GM12891 (cell line): ENCODE results near the gene INPP5D.

Experiments used
- PAX5 ChIP-seq: IDR thresholded peaks from 2 replicates; pipeline ENCODE4 v1.6.1; 2011; ENCODE audit warnings: low read length, moderate library complexity, mild to moderate bottlenecking; ENCODE audit not compliant: insufficient read depth, severe bottlenecking
- POLR2A ChIP-seq: IDR thresholded peaks from 2 replicates; pipeline ENCODE4 v1.6.1; 2011; ENCODE audit warnings: low read depth, low read length, control low read depth
- POLR2AphosphoS5 ChIP-seq: IDR thresholded peaks from 2 replicates; pipeline ENCODE4 v1.6.1; 2011; ENCODE audit warnings: low read depth, low read length, control low read depth
- POU2F2 ChIP-seq: IDR thresholded peaks from 2 replicates; pipeline ENCODE4 v1.6.1; 2011; ENCODE audit warnings: low read depth, mild to moderate bottlenecking, control low read depth, low read length, moderate library complexity
- SPI1 ChIP-seq: IDR thresholded peaks from 2 replicates; pipeline ENCODE4 v1.6.1; 2011; ENCODE audit warnings: low read depth, low read length, control low read depth
- TAF1 ChIP-seq: IDR thresholded peaks from 2 replicates; pipeline ENCODE4 v1.6.1; 2011; ENCODE audit warnings: low read depth, low read length, control low read depth

- TF ChIP-seq POLR2AphosphoS5 (no peak), POLR2A (no peak), TAF1 (no peak), POU2F2 (no peak), PAX5 (no peak), SPI1 (no peak)
Observed at GRCh38 chr2:233147136-233147828, 87.1 kb downstream of the INPP5D start.
